ENCODE data around the gene CCNJL.

The CCNJL gene

DNA sequence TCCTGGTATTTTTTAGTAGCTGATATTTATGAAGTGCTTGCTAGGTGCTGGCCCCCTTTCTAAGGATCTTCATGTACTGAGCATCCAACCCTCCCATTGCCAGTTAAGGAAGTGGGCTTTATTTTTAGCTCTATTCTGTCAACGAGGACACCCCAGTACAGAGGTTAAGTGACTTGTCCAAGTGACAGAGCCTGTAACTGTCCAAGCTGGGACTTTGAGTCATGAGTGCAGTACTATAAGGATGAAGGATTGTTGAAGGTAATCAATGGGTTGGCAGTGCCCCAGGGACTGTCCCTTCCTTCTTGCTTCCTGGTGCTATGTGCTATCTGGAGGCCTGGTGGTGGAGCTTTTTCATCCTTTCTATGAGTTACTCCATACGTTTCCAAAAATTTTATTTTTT is 101.0 kb downstream of the CCNJL start:
- DNase-seq, result no peak

GRCh38 chr5:160210606-160211005 is 101.8 kb downstream of the CCNJL start:
- no peak for DNase-seq

DNA sequence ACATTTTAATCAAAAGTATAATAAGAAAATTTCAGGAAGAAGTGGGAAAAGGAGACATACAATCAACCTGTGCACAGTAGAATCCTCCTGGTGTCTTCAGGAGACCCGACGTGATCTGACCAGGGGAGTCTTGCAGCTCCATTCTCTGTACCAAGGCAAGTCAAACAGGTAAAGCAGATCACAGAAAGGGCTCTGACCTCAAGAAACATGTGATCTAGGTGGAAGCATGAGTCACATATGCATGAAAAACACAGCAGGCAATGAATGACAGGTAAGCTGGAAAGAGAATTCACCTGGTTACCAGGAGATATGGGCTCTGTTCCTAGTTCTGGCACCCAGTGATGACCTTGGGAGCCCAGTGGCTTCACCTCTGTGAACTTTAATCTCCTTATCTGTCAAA is 102.4 kb downstream of the CCNJL start:
- no peak for DNase-seq

DNA sequence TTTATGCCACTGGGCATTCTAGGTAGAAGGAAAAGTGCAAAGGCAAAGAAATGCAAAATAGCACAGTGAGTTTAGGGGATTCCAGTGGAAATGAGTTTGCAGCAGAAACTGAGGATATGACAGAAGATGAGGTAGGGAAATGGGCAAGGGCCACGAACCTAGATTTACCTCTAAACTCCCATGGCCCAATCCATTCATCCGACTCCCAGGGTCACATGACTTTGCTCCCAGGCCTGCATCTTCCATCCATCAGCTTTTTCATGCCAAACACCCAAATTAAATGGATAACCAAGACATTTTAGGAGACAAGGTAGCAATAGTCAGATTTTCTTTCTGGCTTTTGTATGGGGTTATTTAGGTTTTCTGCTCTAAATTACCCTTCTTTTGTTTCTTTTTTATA is 105.3 kb downstream of the CCNJL start:
- no peak for DNase-seq

All from stimulated activated CD4-positive, alpha-beta T cell treated with anti-CD3 and anti-CD28 coated beads, Interleukin-2, amount 100 ng/mL, for 48 hours (primary cell).